ENCODE measurements around the gene CX3CR1.

CX3CR1 gene

GRCh38 chr3:39275052-39275451, 4.8 kb downstream of the CX3CR1 start:
- no peak overlapping the region for H2AK5ac ChIP-seq (ENCODE audit: low read depth, low read length)
- no peak overlapping the region for H2BK15ac ChIP-seq (ENCODE audit: low read length)
- no peak overlapping the region for H2BK5ac ChIP-seq (ENCODE audit: low read length)
- no peak overlapping the region for H2BK120ac ChIP-seq (ENCODE audit: low read depth, low read length)
- H3K14ac ChIP-seq (ENCODE audit: low read length), result no peak overlapping the region
- peaks cover 0 to under 1% (median 0%) of the 10 kb centered on the region in 3 experiments for H3K27me3 ChIP-seq (ENCODE audit: control insufficient read depth in 3 of 3, insufficient read depth in 3 of 3, low read depth in 1 of 3, low read length in 3 of 3)
- no peak overlapping the region for H2BK12ac ChIP-seq (ENCODE audit: low read length)
- no peak overlapping the region for H3K27ac ChIP-seq (replicated peaks; ENCODE audit: low read length)
- H3K4me3 ChIP-seq (ENCODE audit: low read length in 2 of 2), result no peak overlapping the region
- no peak overlapping the region for H4K8ac ChIP-seq (ENCODE audit: low read depth, low read length)
- no peak overlapping the region for H3K18ac ChIP-seq (ENCODE audit: low read length)
- WGBS, 2 donors (ENCODE audit: extremely low coverage in 2 of 2, insufficient read length in 2 of 2, insufficient replicate concordance in 1 of 2), result no CpG with 5 or more reads among the region's 3 CpGs
- H3K9me3 ChIP-seq (replicated peaks in 1 of 2; ENCODE audit: control insufficient read depth in 2 of 2, insufficient read depth in 1 of 2, low read depth in 1 of 2, low read length in 2 of 2), result no peaks in the 10 kb centered on the region
- H2AFZ ChIP-seq (ENCODE audit: low read length), result no peak overlapping the region
- DNase-seq (ENCODE audit: low spot score), result no peak
- H3K4me2 ChIP-seq (ENCODE audit: insufficient read depth, low read length, poor library complexity, severe bottlenecking), result no peak overlapping the region
- no peak overlapping the region for H3K23ac ChIP-seq (ENCODE audit: low read depth, low read length, poor library complexity)
- H3K79me1 ChIP-seq (ENCODE audit: low read depth, low read length), result no peaks in the 10 kb centered on the region
- no peak overlapping the region for H3K4ac ChIP-seq (ENCODE audit: low read length)
- no peaks in the 10 kb centered on the region for H3K4me1 ChIP-seq (ENCODE audit: control insufficient read depth in 2 of 2, insufficient read depth in 1 of 2, low read depth in 1 of 2, low read length in 2 of 2)
- no peak overlapping the region for H4K91ac ChIP-seq (ENCODE audit: low read depth, low read length, poor library complexity)
- no peak overlapping the region for H3K9ac ChIP-seq (ENCODE audit: low read depth, low read length, poor library complexity)
- no peaks in the 10 kb centered on the region for H3K36me3 ChIP-seq (replicated peaks in 1 of 2; ENCODE audit: control insufficient read depth in 2 of 2, insufficient read depth in 2 of 2, low read length in 2 of 2)

- H3K4ac ChIP-seq (ENCODE audit: low read length), result no peak overlapping the region
- H3K14ac ChIP-seq (ENCODE audit: low read length), result no peak overlapping the region
- no peak overlapping the region for H2BK120ac ChIP-seq (ENCODE audit: low read depth, low read length)
- no peak overlapping the region for H3K27ac ChIP-seq (replicated peaks; ENCODE audit: low read length)
- H3K23ac ChIP-seq (ENCODE audit: low read depth, low read length, poor library complexity), result no peak overlapping the region
- H3K4me3 ChIP-seq (ENCODE audit: low read length in 2 of 2), result no peak overlapping the region
- H2BK5ac ChIP-seq (ENCODE audit: low read length), result no peak overlapping the region
- no peaks in the 10 kb centered on the region for H3K27me3 ChIP-seq (ENCODE audit: control insufficient read depth in 3 of 3, insufficient read depth in 3 of 3, low read depth in 1 of 3, low read length in 3 of 3)
- H3K9ac ChIP-seq (ENCODE audit: low read depth, low read length, poor library complexity), result no peak overlapping the region
- H4K8ac ChIP-seq (ENCODE audit: low read depth, low read length), result no peak overlapping the region
- H2AK5ac ChIP-seq (ENCODE audit: low read depth, low read length), result no peak overlapping the region
- no peak overlapping the region for H3K4me2 ChIP-seq (ENCODE audit: insufficient read depth, low read length, poor library complexity, severe bottlenecking)
- no peak overlapping the region for H2BK15ac ChIP-seq (ENCODE audit: low read length)
- no peak overlapping the region for H2BK12ac ChIP-seq (ENCODE audit: low read length)
- no CpG with 5 or more reads among the region's 3 CpGs for WGBS, 2 donors (ENCODE audit: extremely low coverage in 2 of 2, insufficient read length in 2 of 2, insufficient replicate concordance in 1 of 2)
- H3K4me1 ChIP-seq (ENCODE audit: control insufficient read depth in 2 of 2, insufficient read depth in 1 of 2, low read depth in 1 of 2, low read length in 2 of 2), result no peaks in the 10 kb centered on the region
- no peaks in the 10 kb centered on the region for H3K36me3 ChIP-seq (replicated peaks in 1 of 2; ENCODE audit: control insufficient read depth in 2 of 2, insufficient read depth in 2 of 2, low read length in 2 of 2)
- no peaks in the 10 kb centered on the region for H3K9me3 ChIP-seq (replicated peaks in 1 of 2; ENCODE audit: control insufficient read depth in 2 of 2, insufficient read depth in 1 of 2, low read depth in 1 of 2, low read length in 2 of 2)
- DNase-seq (ENCODE audit: low spot score), result no peak
- no peak overlapping the region for H3K18ac ChIP-seq (ENCODE audit: low read length)
- H4K91ac ChIP-seq (ENCODE audit: low read depth, low read length, poor library complexity), result no peak overlapping the region
- no peaks in the 10 kb centered on the region for H3K79me1 ChIP-seq (ENCODE audit: low read depth, low read length)
- H2AFZ ChIP-seq (ENCODE audit: low read length), result no peak overlapping the region
Observed at GRCh38 chr3:39273119-39273518, 6.7 kb downstream of the CX3CR1 start.

GRCh38 chr3:39272191-39272590, 7.6 kb downstream of the CX3CR1 start:
- Histone ChIP-seq H4K8ac (ENCODE audit: low read depth, low read length) (no peak overlapping the region), H2AFZ (ENCODE audit: low read length) (no peak overlapping the region), H2BK12ac (ENCODE audit: low read length) (no peak overlapping the region), H2BK15ac (ENCODE audit: low read length) (no peak overlapping the region), H3K14ac (ENCODE audit: low read length) (no peak overlapping the region), H3K79me1 (ENCODE audit: low read depth, low read length) (no peaks in the 10 kb centered on the region), H2BK5ac (ENCODE audit: low read length) (no peak overlapping the region), H3K4me3 (ENCODE audit: low read length in 2 of 2) (no peak overlapping the region), H3K27me3 (ENCODE audit: control insufficient read depth in 3 of 3, insufficient read depth in 3 of 3, low read depth in 1 of 3, low read length in 3 of 3) (peaks cover 0 to 7% (median 0%) of the 10 kb centered on the region in 3 experiments), H4K91ac (ENCODE audit: low read depth, low read length, poor library complexity) (no peak overlapping the region), H3K9ac (ENCODE audit: low read depth, low read length, poor library complexity) (no peak overlapping the region), H3K18ac (ENCODE audit: low read length) (no peak overlapping the region), H3K27ac (replicated peaks; ENCODE audit: low read length) (no peak overlapping the region), H3K9me3 (replicated peaks in 1 of 2; ENCODE audit: control insufficient read depth in 2 of 2, insufficient read depth in 1 of 2, low read depth in 1 of 2, low read length in 2 of 2) (no peaks in the 10 kb centered on the region), H2AK5ac (ENCODE audit: low read depth, low read length) (no peak overlapping the region), H3K4me1 (ENCODE audit: control insufficient read depth in 2 of 2, insufficient read depth in 1 of 2, low read depth in 1 of 2, low read length in 2 of 2) (no peaks in the 10 kb centered on the region), H3K36me3 (replicated peaks in 1 of 2; ENCODE audit: control insufficient read depth in 2 of 2, insufficient read depth in 2 of 2, low read length in 2 of 2) (no peaks in the 10 kb centered on the region), H3K23ac (ENCODE audit: low read depth, low read length, poor library complexity) (no peak overlapping the region), H3K4ac (ENCODE audit: low read length) (no peak overlapping the region), H2BK120ac (ENCODE audit: low read depth, low read length) (no peak overlapping the region), H3K4me2 (ENCODE audit: insufficient read depth, low read length, poor library complexity, severe bottlenecking) (no peak overlapping the region)
- no CpG with 5 or more reads among the region's 2 CpGs for WGBS, 2 donors (ENCODE audit: extremely low coverage in 2 of 2, insufficient read length in 2 of 2, insufficient replicate concordance in 1 of 2)
- no peak for DNase-seq (ENCODE audit: low spot score)

GRCh38 chr3:39271363-39271914, 8.4 kb downstream of the CX3CR1 start:
- Histone ChIP-seq H3K27ac (replicated peaks; ENCODE audit: low read length) (no peak overlapping the region), H3K4me3 (ENCODE audit: low read length in 2 of 2) (no peak overlapping the region), H3K9ac (ENCODE audit: low read depth, low read length, poor library complexity) (no peak overlapping the region), H2BK12ac (ENCODE audit: low read length) (no peak overlapping the region), H3K14ac (ENCODE audit: low read length) (no peak overlapping the region), H3K4me1 (ENCODE audit: control insufficient read depth in 2 of 2, insufficient read depth in 1 of 2, low read depth in 1 of 2, low read length in 2 of 2) (no peaks in the 10 kb centered on the region), H3K9me3 (replicated peaks in 1 of 2; ENCODE audit: control insufficient read depth in 2 of 2, insufficient read depth in 1 of 2, low read depth in 1 of 2, low read length in 2 of 2) (no peaks in the 10 kb centered on the region), H3K27me3 (ENCODE audit: control insufficient read depth in 3 of 3, insufficient read depth in 3 of 3, low read depth in 1 of 3, low read length in 3 of 3) (peaks cover 0 to 7% (median 0%) of the 10 kb centered on the region in 3 experiments), H2AFZ (ENCODE audit: low read length) (no peak overlapping the region), H3K4ac (ENCODE audit: low read length) (no peak overlapping the region), H2BK5ac (ENCODE audit: low read length) (no peak overlapping the region), H3K18ac (ENCODE audit: low read length) (no peak overlapping the region), H3K23ac (ENCODE audit: low read depth, low read length, poor library complexity) (no peak overlapping the region), H2AK5ac (ENCODE audit: low read depth, low read length) (no peak overlapping the region), H4K91ac (ENCODE audit: low read depth, low read length, poor library complexity) (no peak overlapping the region), H4K8ac (ENCODE audit: low read depth, low read length) (no peak overlapping the region), H3K4me2 (ENCODE audit: insufficient read depth, low read length, poor library complexity, severe bottlenecking) (no peak overlapping the region), H2BK15ac (ENCODE audit: low read length) (no peak overlapping the region), H3K79me1 (ENCODE audit: low read depth, low read length) (no peaks in the 10 kb centered on the region), H3K36me3 (replicated peaks in 1 of 2; ENCODE audit: control insufficient read depth in 2 of 2, insufficient read depth in 2 of 2, low read length in 2 of 2) (no peaks in the 10 kb centered on the region), H2BK120ac (ENCODE audit: low read depth, low read length) (no peak overlapping the region)
- no CpG with 5 or more reads among the region's 6 CpGs for WGBS, 2 donors (ENCODE audit: extremely low coverage in 2 of 2, insufficient read length in 2 of 2, insufficient replicate concordance in 1 of 2)
- DNase-seq (ENCODE audit: low spot score), result no peak
